Amniotic stem cell (primary cell): ENCODE results near the gene ASB10.

Source experiments
- DNase-seq: peaks from one replicate; lab custom pipeline; 2025; lab: John Stamatoyannopoulos, UW

ASB10 gene

DNA sequence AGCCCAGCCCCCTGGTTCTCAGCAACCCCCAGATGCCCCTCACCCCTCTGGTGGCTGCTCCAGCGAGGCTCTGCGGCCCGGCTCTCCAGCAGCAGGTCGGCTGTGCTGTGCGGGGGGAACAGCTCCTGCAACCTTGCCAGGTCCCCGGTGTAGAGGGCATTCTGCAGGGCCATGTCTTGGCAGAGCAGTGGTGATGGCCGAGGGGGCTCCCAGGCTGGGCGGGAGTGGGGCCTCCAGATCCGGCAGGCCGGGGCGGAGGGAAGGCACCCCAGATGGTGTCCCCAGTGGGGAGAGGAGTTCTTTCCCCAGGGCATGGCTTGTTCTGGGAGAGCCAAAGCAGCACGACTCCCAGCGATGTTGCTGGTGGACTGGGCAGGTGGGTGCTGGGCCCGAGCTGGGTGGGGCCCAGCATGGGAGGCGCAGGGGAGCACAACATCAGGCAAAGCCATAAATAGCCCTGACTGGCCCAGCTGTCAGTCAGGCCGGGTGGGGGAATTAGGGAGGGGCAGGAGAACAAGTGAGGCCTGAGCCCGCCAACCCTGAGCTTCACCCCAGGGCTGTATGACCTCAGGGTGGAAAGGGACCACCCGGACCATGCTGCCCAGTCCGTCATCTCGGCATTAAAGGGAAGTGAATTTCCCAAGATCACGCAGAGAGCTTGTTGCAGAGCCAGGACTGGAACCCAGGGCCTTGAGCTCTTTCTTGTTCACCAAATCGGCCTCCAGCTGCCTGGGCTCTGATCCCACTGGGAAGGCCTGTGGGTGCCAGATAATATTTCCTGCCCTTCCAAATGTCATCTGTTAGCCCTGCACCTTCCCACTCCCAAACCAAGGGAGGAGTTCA, 580 bp upstream of the ASB10 start:
- DNase-seq: no peak

DNA sequence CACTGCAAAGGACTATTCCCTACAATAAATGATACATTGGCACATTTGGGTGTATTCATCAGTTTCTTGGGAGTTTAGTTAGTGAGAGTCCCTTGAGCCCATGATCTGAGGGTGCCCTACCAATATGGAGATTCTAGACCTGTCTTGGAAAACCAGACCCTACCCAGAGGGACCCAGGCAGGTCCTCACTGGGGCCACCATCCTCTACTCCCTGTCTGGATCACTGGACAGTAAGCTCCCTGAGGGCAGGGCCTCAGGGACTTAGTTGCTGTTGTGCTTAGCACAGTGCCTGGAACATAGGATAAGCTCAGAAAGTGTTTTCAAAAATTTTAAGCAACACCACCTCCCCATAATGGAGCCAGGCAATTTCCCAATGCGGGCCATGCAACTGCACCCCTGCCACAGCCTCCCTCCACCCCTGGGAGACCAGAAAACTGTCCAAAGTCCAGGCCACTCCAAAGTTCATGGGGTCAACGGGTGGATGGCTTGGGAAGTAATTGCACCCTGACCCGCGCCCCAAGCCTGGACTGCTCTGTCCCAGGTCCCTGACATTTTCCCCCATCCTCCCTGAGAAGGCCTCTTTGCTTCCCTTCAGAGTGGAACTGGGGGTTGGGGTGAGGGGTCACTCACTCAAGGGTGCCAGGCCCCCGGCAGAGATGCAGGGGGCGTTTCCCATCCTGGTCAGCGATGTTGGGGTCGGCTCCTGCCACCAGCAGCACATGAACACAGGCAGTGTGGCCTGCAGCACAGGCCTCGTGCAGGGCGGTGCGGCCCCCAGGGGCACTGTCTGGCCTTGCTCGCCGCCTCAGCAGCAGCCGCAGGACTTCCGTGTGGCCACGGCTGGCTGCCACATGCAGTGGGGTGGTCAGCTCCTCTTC, 1.0 kb downstream of the ASB10 start:
- DNase-seq: no peak

- no peak for DNase-seq
Observed at GRCh38 chr7:151181011-151181431, 6.0 kb downstream of the ASB10 start.

GRCh38 chr7:151179946-151180345, 7.1 kb downstream of the ASB10 start:
- DNase-seq: no peak

GRCh38 chr7:151179287-151179860, 7.7 kb downstream of the ASB10 start:
- no peak for DNase-seq

GRCh38 chr7:151178831-151179230, 8.2 kb downstream of the ASB10 start:
- no peak for DNase-seq

GRCh38 chr7:151178236-151178635, 8.8 kb downstream of the ASB10 start:
- no peak for DNase-seq

DNA sequence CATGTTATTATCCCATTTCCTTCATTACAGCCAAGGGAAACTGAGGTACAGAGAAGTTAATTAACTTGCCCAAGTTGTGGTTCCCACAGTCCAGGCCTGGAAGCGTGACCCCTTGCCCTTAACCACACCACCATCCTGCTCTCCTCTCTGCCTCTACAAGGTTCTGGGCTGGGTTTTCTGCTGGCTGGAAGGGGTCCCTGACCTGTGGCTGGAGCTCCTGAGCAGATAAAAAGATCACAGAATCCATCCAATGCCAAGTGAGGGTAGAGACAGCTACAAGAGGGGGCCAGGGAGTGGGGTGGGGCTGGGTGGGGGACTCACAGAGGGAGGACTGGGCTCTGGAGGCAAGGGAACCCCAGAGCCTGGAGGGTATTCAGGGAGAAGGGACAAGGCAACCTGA, 9.7 kb downstream of the ASB10 start:
- DNase-seq: no peak

DNA sequence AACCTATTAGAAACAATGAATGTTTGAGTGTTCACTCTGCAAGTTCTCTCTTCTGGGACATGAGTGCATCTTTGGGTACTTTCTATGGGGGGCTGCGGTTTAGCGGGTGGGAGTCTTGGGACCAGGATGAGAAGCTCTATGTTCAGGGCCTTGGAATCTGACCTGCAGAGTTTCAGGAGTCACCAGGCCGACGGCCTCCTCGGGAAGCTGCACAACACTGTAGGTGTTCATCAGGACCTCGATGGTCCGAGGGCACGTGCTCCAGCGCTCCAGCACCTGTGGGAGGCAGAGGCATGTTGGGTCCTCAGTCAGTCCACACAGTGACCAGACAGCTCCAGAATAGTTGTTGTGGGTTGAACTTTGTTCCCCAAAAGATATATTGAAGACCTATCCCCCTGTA, 10.6 kb downstream of the ASB10 start:
- no peak for DNase-seq

GRCh38 chr7:151175793-151176311, 11.2 kb downstream of the ASB10 start:
- no peak for DNase-seq

GRCh38 chr7:151175047-151175792, 11.8 kb downstream of the ASB10 start:
- no peak for DNase-seq

DNA sequence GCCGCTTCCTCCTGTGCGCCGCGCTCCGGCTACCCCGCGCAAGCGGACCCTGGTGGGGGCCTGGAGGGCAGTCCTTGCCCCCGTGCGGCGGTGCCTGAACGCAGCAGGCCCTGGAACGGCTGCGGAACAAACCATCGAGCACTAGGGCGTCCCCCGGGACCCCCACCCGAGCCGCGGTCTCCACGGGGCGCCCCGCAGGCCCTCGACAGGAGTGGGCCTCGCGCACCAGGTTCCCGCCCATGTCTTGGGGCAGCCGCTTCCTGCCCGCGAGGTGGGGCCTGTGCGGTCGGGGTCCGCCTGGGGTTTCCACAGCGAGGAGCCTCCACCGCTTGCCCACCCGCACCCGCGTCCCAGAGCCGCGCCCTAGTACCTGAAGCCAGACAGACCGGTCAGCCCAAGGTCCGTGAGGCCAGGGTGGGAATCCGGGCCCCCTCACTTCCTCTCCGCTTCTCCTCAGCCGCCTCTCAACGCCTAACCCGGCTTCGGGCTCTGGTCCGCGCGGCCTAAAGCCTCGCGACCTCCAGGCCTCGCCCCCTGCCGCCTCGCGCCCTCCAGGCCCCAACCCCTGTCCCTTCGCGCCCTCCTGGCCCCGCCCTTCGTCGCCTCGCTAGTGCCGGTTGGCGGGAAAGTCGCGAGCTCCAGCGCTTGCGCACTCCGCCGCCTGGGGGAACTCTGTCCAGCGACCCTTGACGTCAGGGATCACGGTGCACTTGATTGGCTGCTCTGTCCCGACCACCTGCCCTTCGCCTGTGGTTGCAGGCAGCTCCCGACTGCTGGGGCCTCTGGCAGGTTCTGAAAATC, 12.6 kb downstream of the ASB10 start:
- no peak for DNase-seq

- DNase-seq: no peak
Observed at GRCh38 chr7:151173386-151174245, 13.4 kb downstream of the ASB10 start.

- DNase-seq: no peak
Observed at GRCh38 chr7:151172273-151173141, 14.5 kb downstream of the ASB10 start.

GRCh38 chr7:151168787-151169162, 18.3 kb downstream of the ASB10 start:
- DNase-seq: no peak

DNA sequence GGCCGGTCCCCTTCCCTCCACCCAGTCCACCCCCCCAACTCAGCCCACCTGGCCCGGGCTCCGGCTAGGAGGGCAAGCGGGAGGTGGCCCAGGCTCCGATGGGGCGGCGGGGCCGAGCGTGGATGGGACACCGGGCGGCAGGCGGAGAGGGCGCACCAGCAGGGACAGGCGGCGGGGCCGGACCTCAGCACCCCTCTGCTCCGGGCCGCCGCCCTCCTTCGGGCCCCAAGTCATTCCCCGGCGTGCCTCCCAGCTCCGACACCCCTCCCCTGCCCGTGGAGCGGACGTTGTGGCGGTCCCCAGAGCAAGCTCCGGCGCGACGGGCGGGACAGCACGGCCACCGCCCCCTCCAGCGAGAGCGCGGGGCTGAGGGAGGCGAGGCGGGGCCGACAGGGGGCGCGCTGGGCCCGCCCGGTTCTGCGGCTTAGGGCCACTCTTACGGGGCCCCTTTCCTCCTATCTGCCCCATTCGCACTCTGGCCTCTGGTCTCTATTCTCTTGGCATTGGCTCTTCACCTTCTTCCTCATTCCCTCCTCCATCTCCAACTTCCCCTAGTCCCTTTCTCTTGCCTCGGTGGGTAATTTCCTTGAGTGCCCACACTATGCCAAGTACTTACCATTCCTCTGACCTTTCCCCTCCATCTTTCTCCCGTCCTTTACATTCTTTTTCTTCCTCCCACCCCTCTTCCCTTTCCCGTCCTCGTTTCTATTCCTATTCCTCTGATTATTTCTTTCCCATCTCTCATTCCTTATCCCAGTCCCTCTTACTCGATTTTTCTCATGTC, 18.9 kb downstream of the ASB10 start:
- no peak for DNase-seq

GRCh38 chr7:151167197-151167961, 19.7 kb downstream of the ASB10 start, which contains the start of gene GBX1:
Gene GBX1 (minus strand): TSS chr7:151167694. CDS start chr7:151167548, 146 bp downstream.
- no peak for DNase-seq
